SK-N-MC (cell line): ENCODE measurements around the gene UBA5.

Experiments
- EZH2 ChIP-seq: fragments of 200-600 bp; sonication (generic); IDR thresholded peaks from one replicate; pipeline ENCODE4 v1.6.1; 2017; ENCODE audit warnings: antibody characterized with exemption
- FOXP2 ChIP-seq: optimal IDR thresholded peaks from 2 replicates; pipeline ENCODE3; 2011; ENCODE audit warnings: mild to moderate bottlenecking, moderate library complexity; ENCODE audit not compliant: insufficient read depth; ENCODE audit errors: extremely low read length, control extremely low read depth
- POLR2AphosphoS5 ChIP-seq: IDR thresholded peaks from 2 replicates; pipeline ENCODE4 v1.6.1; 2012; ENCODE audit warnings: mild to moderate bottlenecking, low read depth, low read length, borderline replicate concordance

- TF ChIP-seq EZH2, result no peak
- TF ChIP-seq POLR2AphosphoS5, result no peak
- no peak for TF ChIP-seq FOXP2
These were observed 17.6 kb upstream of the UBA5 start for GRCh38 chr3:132642539-132642847.
